Measurements from ENCODE around the gene ELAPOR1.

Gene ELAPOR1
- total RNA-seq = 22.2 to 34.2 (median 28.9) reads per million in 3 experiments

- DNase-seq = peak; percentile 96
These were observed at the start of gene ELAPOR1 for GRCh38 chr1:109113590-109114341. Gene ELAPOR1 (plus strand): TSS chr1:109114115. CDS start chr1:109114184, 69 bp downstream.

GRCh38 chr1:109065137-109065536 is 48.8 kb upstream of the ELAPOR1 start:
- DNase-seq = no peak

GRCh38 chr1:109067883-109068282 is 46.0 kb upstream of the ELAPOR1 start:
- no peak for DNase-seq

GRCh38 chr1:109069294-109069693 is 44.6 kb upstream of the ELAPOR1 start:
- DNase-seq = no peak

- DNase-seq = peak; percentile 83
These were observed 38.1 kb upstream of the ELAPOR1 start, which contains the start of gene TAF13 for GRCh38 chr1:109075531-109076490. Gene TAF13 (minus strand): TSS chr1:109076003. CDS start chr1:109075947, 56 bp downstream.

GRCh38 chr1:109078317-109078716 is 35.6 kb upstream of the ELAPOR1 start:
- no peak for DNase-seq

GRCh38 chr1:109079240-109079622 is 34.7 kb upstream of the ELAPOR1 start:
- no peak for DNase-seq

GRCh38 chr1:109080441-109081082 is 33.4 kb upstream of the ELAPOR1 start:
- DNase-seq = no peak

- DNase-seq = no peak
These were observed 30.4 kb upstream of the ELAPOR1 start for GRCh38 chr1:109083501-109083900.

- no peak for DNase-seq
These were observed 30.0 kb upstream of the ELAPOR1 start for GRCh38 chr1:109083923-109084322.

GRCh38 chr1:109084563-109085517 is 29.1 kb upstream of the ELAPOR1 start:
- DNase-seq = no peak

GRCh38 chr1:109089242-109090015 is 24.5 kb upstream of the ELAPOR1 start:
- no peak for DNase-seq

- peak; percentile 87 for DNase-seq
These were observed 23.5 kb upstream of the ELAPOR1 start, which contains the start of gene TMEM167B for GRCh38 chr1:109090196-109091077. Gene TMEM167B (plus strand): TSS chr1:109090764. CDS start chr1:109090873, 109 bp downstream.

GRCh38 chr1:109091078-109091838 is 22.7 kb upstream of the ELAPOR1 start:
- DNase-seq = no peak

- no peak for DNase-seq
These were observed 22.1 kb upstream of the ELAPOR1 start for GRCh38 chr1:109091839-109092193.

GRCh38 chr1:109094377-109094803 is 19.5 kb upstream of the ELAPOR1 start:
- no peak for DNase-seq

- DNase-seq = no peak
These were observed 19.0 kb upstream of the ELAPOR1 start for GRCh38 chr1:109094871-109095270.

GRCh38 chr1:109095631-109096030 is 18.3 kb upstream of the ELAPOR1 start:
- no peak for DNase-seq

GRCh38 chr1:109096120-109096519 is 17.8 kb upstream of the ELAPOR1 start:
- no peak for DNase-seq

Measured in central memory CD4-positive, alpha-beta T cell (primary cell).